ENCODE data around the gene RAP1A.

Gene RAP1A

DNA sequence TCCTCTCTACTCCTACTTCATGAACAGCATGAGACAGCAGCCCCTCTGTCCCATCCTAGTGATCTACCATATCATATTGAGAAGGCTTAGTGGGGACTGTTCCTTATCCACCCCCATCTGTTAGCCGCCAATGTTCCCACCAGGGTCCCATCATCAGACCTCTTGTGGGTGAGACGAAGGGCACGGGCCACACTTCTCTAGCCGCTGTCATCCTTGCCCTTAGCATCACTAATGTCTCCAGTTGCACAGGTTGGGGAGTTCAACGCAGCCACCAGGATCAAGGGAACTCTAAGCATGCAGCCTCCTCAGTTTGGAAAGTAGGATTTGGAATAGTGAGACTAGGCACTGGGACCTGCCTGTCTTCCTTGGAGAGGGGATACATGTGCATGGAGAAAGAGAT, 99.5 kb downstream of the RAP1A start:
- DNase-seq (ENCODE audit: low spot score) = no peak

DNA sequence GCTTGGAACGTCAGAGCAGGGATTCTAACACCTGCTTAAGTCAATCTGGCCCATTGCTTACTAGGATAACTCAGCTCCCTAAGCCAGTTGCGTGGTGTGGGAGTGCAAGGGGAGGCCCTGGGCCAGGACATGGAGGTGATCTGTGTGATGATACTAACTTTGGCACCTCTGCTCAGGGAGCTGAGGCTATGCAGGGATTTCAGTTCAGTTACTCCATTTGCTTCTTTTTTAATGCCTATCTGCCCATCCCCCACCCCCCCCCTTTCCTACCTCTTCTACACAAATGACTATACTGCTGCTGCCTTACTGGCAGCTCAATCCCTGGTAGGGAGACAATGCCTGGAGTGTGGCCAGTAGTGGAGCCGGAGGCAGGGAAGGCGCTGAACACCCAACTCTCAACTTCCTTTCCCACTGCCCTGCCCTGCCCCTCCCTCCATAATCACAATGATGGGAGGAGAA, 100.1 kb downstream of the RAP1A start:
- no peak for DNase-seq (ENCODE audit: low spot score)

DNA sequence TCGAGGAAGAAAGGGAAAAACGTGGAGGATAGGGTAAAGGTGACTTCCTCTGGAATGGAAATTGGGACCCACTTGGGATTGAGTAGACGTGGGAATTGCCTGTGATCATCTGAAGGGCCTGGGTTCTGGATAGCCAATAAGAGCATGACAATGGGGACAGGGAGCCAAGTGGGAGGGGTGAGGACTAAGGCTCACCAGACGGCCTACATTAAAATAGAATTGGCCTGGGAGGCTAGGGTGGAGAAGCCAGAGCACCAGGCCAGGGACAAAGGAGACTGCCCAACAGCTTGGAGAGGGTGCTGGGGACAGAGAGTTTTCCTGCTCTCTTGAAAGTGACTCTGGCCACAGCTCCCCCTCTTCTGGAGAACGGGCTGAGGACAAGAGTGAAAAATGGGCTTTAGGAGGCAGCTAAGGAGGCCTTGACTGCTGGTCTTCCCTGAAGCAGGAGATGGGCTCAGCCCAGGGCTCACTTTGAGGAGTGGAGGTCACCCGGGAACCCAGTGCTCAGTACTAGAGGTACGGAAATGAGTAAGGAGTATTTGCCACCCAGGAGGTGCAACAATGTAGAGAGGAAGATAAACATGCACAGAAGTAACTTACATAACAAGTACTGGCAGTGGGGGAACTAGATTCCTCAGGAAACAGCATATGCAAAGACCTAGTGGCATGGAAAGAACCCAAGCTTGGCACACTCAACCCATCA, 100.8 kb downstream of the RAP1A start:
- DNase-seq (ENCODE audit: low spot score) = no peak

DNA sequence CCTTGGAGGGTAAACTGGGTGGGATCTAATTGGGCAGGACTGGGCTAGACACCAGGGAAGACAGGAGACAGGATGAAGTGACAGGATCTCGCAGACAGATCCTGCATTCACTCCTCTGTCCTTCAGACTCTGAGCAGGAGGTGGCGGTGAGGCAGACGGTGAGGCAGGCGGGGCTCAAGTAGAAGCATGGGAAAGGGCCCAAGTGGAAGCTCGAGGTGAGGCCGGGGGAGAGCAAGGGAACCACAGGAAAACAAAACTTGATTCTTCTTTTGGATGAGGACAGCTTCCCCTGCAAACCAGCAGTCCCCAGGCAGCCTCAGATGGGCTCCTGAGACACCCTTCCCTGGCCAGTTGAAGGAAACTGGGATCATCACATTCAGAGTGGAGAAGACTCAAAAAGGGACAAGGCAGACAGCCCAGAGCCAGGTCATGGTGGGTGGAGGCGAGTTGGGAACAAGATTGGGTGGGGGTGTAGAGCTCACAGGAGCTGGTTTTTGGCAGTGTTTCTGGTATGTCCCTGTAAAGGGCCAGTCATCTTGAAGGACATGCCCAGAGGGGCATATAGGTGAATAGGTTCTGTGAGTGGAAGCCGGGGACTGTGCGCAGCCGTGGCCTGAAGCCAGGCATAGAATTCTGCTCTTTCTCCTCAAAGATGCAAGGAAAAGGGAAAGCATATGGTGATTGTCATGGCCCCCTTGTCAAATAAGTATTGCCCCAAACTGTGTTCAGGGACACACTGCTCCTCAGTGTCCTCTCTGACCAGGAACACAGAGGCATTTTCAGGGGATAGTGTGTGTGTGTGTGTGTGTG, 101.6 kb downstream of the RAP1A start:
- DNase-seq (ENCODE audit: low spot score) = no peak

DNA sequence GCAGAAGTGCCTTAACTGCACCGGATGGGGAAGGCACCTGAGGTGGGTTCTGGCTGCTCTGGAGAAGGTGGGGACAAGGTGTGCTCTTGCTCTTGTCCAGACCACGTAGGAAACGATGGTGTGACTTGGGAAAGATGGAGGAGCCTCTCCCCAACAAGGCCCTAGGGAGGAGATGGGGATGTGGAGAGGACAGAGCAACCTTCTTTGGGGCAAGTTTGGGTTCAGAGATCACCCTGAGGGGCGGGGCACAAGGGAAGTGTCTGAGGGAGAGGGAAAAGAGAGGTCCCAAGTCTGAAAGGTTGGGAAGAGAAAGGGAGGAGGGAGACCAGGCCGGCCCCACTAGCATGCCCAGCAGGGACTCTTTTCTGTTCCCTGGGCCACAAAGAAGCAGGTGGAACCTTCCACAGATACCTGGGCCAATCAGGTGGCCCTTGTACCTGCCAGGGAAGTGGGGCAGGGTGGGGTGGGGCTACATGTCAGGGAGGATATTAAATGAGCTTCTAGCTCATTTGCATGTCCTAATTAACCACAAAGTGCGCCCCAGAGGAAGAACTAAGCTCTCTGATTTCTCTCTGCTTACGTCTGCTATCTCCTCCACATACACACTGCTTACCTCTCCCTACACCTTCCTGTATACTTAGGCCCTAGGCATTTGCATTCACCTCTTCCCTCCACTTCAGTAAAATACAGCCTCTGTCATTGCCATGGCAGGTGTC, 103.7 kb downstream of the RAP1A start:
- no peak for DNase-seq (ENCODE audit: low spot score)

DNA sequence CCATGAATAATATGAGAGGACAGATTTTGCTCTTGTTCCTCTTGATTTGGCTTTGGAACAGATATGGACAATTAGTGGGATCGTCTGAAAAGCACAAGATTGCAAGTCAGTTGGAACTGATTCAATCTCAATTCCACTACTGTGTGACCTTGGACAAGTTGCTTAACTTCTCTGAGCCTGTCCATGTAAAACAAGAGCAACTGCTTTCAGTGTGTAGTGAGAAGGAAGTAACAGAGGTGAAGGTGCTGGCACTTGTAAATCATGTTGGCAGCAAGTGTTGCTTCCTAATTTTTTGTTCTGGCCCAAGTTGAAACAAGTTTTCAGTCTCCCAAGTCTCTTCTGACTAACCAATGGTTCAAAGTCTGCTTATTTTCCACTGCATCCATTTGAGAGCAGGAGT, 104.3 kb downstream of the RAP1A start:
- DNase-seq (ENCODE audit: low spot score) = no peak

- no peak for DNase-seq (ENCODE audit: low spot score)
Measured at GRCh38 chr1:111725192-111725591, 105.6 kb downstream of the RAP1A start.

- no peak for DNase-seq (ENCODE audit: low spot score)
Measured at GRCh38 chr1:111727056-111727455, 107.5 kb downstream of the RAP1A start.

DNA sequence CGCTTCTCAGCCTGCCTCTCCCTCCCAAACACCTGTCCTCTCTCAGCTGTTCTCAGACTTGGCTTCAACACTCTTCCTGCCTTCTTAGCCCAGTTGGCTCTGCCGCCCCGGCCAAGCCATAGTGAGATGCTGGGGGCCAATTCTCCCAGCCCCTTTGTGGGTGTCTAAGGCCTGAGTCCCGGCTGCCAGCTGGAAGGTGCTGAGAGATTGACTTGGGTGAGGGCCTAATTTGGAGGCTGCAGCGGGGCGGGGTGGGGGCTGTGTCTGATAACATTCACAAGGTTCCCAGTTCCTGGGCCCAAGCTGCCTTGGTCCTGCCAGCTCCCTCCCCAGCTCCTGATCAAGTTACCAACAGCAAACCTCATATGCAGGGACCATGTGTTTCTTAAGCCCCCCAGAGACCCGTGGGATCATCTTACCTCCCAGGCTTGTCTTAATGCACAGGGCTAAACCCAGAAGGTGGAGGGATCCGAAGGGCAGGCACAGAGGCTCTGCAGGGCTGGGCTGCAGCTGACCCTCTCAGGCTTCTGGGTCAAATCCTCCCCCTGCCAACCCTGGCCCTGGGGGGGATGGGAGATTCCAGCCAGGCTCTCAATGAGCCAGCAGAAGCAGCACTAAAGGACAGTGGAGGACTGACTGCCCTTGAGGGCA, 109.8 kb downstream of the RAP1A start:
- peak; percentile 56 for DNase-seq (ENCODE audit: low spot score)

DNA sequence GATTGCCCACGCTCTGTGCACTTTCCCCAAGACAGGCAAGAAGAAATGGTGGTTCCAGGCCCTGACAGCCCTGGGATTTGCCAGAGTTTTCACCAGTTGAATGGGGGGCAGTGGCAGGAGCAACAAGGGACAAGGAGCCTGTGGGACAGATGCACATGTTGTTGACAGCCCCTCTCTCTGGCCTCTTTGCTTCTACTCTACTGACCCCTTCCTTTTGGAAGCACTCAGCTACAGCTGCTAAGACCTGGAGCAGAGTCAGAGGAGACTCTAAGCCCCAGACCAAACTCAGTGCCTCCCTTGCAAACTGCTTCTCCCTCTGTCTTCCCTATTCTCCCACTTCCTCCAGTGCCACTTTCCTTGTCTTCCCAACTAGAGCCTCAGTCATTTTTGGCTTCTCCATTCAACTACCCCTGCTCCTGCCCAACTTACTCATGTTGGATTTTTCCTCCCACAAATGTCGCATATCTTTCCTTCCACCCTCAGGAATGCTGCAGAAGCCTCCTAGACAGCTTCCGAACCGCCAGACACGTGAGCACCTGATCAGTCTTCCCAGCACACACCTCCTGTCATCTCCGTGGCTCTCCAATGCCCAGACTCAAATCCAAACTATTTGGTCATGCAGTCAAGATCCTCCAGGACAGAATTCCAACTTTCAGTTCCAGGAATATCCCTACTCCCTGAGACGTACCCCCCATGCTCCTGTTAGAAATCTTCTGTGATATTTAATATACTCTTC, 110.5 kb downstream of the RAP1A start:
- no peak for DNase-seq (ENCODE audit: low spot score)

GRCh38 chr1:111730706-111731105, 111.1 kb downstream of the RAP1A start:
- no peak for DNase-seq (ENCODE audit: low spot score)

DNA sequence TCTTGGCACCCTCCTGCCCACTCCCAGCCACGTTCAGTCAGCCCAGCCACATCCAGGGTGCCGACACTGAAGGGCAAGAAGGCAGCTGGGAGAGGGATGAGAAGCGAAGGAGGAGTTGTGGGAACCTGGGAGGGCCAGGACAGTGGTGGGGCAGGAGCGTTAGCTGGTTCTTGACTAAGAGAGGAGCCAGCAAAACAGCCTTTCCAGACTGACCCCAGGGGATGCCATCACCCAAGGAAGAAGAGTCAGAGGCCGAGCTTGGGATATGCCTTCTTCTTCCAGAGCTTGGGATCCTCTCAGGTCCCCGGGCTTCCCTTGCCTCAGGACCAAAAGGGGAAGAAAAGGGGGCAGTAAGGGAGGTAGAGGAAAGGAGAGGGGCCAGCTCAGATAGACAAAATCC, 112.4 kb downstream of the RAP1A start:
- no peak for DNase-seq (ENCODE audit: low spot score)

DNA sequence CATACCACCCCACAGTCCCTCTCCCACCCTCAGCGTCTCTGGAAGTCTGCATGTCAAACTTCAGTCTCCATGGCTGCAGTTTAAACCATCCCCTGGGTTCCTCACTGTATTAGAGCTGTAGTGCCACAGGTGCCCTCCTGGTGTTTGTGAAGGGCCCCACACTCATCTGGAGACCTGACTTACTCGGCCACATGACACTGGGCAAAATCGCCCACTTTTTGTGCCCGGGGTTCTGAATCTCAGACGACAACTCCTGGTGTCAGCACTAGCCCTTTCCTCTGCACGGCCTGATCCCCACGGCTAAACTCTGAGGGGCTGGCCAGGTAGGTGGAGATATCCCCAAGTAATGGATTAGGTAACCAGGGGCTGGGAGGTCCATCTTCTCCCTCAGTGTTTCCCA, 113.1 kb downstream of the RAP1A start:
- no peak for DNase-seq (ENCODE audit: low spot score)

DNA sequence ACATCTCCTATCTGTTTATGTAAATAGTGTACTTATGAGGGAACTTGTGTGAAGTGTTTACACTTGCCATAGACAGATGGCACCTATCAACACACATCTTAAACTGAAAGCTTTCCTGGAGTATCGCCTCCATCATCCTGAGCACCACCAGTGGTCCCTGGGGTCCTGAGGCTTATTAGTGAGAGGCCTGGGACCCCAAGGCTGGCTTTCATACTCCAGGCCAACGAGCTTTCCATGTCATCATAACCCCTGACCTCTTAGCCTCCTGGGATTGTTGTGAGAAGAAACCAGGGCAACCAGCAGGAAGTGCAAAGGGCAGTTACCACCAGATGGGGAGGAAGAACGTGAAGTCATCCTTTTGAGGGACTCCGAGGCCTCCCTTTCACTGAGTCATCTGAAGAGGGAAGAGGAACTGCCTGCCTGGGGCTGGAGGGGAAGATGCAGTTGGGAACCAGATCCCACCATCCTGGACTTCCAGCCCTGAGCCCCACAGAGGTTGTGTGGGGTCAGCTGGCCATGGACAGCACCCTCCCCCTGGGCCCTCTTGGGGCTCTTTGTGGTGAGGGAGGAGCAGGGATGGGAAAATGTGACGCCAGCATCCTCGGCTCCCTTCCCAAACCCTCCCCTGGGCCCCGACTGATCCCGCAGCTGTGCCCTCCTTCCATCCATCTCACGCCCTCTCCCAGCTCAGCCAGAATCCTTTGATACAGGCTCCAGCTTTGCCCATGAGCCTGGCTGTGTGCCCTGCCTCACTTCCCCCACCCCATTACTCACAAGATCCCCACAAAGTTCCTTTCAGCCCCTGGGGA, 113.8 kb downstream of the RAP1A start:
- DNase-seq (ENCODE audit: low spot score) = no peak

- DNase-seq (ENCODE audit: low spot score) = no peak
Measured at GRCh38 chr1:111733992-111734341, 114.4 kb downstream of the RAP1A start.

GRCh38 chr1:111734426-111734825, 114.8 kb downstream of the RAP1A start:
- no peak for DNase-seq (ENCODE audit: low spot score)

DNA sequence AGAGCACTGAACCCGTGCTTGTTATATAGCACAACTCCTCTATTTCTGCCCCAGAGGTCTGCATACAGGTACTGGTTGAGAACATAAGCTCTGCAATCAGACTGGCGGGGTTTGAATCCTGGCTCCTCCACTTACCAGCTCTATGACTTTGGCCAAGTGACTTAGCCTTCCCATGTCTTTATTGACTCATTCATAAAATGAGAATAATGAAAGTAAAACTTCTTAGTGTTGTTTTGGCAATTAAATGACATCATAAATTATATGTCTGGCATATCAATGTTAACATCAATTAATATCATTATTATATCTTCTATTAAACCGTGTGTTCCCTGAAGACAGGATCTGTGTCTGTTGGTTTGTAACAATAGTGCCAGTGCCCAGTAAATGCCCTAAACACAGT, 115.3 kb downstream of the RAP1A start:
- DNase-seq (ENCODE audit: low spot score) = no peak

- no peak for DNase-seq (ENCODE audit: low spot score)
Measured at GRCh38 chr1:111735321-111735720, 115.7 kb downstream of the RAP1A start.

DNA sequence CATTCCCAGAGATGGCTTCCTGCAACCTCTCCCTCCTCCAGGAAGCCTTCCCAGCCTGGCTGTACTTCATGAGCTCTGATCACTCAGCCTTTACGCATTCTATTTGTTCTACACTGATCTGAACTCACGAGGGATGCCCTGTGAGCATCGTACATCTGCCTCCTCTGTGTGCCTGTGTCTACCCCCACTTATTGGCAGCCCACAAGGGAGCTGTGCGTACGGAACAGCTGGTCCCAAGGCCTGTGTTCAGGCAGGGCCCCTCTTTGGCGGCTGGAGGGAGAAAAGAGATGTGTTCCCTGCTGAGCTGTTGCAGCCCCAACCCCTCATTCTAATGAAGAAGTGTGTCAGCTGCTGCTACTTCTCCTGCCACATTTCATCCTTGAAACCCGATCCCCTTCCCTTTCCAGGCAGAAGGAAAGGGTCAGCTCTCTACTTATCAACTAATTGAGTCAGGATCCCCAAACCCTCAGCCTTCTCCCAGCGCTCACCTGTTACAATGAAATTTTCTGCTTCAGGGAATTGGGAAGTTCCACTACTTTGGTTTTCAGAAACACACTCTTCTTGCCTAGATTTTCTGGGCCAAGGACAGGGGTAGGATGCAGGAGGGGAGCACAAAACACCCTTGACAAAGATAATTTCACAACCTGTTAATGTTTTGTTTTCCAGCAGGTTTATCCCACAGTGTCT, 116.4 kb downstream of the RAP1A start:
- peak; percentile 81 for DNase-seq (ENCODE audit: low spot score)

Measured in SK-N-DZ (cell line).